ENCODE results near the gene SLC19A1.
"Not testable (repeated sequence)": the region's sequence is repeated elsewhere in the genome, so short reads cannot be mapped to it uniquely, and the experiment has no call there.

Gene SLC19A1

DNA sequence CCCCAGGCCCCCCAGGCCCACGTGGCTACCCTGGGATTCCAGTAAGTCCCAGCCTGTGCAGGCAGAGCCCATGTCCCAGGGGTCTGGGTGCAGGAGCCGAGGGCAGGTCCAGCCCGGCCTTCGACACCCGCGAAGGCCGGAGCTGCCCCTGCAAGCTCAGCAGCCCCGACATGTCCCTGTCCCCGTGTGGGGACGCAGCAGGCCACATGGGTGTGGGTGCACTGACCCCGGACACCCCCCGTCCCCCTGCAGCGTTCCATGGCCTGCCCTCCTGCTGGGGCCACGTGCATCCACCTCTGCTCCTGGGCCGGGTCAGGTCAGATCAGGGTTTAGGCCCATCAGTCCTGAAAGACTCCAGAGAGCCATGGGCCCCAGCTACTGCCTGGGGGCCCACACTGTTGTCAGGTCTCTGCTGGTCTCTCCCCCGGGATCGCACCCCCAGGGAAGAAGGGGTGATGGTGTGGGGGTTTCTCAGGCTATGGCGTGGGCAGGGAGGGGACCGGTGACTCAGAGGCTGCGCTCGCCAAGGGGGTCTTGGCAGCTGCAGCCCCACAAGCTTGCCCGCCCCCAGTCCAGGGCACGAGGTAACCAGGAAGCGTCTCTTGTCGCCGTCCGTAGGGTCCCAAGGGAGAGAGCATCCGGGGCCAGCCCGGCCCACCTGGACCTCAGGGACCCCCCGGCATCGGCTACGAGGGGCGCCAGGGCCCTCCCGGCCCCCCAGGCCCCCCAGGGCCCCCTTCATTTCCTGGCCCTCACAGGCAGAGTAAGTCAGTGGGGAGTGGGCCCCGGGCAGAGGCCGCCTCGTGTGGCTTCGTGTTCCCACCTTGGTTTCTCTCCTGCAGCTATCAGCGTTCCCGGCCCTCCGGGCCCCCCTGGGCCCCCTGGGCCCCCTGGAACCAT, 37.5 kb downstream of the SLC19A1 start:
- DNase-seq = no peak

DNA sequence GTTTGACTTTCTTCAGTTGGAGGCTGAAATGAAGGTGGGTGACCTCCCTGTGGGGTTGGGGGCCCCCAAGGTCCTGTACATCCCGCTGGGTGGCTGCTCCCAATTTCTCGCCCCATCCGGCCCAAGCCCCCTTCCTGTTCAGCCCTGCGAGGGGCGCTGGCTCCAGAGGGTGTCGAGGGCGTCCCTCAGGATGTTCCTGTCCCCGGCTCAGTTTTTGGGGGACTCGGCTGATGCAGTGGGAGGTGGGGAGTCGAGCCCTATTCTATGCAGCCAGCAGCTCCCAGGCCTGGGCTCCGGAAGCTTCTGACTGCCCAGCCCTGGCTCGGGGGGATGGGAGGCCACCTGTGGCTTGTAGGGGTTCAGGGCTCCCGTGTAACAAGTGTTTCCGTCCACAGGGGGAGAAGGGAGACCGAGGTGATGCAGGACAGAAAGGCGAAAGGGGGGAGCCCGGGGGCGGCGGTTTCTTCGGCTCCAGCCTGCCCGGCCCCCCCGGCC, 38.2 kb downstream of the SLC19A1 start:
- DNase-seq = peak; percentile 7

DNA sequence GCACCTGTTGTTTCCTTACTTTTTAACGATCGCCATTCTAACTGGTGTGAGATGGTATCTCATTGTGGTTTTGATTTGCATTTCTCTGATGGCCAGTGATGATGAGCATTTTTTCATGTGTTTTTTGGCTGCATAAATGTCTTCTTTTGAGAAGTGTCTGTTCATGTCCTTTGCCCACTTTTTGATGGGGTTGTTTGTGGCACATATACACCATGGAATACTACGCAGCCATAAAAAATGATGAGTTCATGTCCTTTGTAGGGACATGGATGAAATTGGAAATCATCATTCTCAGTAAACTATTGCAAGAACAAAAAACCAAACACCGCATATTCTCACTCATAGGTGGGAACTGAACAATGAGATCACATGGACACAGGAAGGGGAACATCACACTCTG, 39.0 kb downstream of the SLC19A1 start:
- not testable (repeated sequence) for DNase-seq

DNA sequence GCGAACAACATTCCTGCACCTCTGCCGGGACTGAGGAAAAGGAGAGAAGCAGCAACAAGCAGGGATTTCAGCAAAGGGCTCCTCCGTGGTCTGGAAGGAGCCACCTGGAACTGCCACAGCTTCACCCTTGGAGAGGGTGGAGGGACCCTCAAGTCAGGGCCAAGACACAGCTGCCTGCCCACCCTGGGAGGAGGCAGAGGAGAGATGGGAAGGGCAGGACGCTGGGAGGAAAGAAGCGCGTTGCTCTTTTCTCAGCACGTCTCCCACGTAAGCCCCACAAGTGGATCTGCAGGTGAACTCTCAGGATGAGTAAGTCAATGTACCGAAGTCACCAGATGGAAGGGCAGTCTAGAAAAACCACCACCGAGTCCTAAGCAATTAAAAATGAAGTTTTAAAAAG, 39.6 kb downstream of the SLC19A1 start:
- DNase-seq = peak; percentile 12

DNA sequence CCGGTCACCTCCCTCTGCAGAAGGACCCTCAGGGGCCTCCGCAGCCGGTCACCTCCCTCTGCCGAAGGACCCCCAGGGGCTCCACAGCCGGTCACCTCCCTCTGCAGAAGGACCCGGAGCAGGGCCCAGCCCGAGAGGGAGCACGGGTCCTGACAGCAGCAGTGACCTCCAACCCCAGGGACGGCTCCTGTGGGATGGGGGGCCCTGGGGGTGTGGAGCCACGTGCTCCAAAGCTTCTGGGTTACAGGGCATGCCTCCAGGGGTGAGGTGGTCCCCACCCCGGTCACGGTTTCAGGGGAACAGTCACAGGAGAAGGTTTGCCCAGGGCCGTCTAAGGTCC, 40.3 kb downstream of the SLC19A1 start:
- peak; percentile 29 for DNase-seq

DNA sequence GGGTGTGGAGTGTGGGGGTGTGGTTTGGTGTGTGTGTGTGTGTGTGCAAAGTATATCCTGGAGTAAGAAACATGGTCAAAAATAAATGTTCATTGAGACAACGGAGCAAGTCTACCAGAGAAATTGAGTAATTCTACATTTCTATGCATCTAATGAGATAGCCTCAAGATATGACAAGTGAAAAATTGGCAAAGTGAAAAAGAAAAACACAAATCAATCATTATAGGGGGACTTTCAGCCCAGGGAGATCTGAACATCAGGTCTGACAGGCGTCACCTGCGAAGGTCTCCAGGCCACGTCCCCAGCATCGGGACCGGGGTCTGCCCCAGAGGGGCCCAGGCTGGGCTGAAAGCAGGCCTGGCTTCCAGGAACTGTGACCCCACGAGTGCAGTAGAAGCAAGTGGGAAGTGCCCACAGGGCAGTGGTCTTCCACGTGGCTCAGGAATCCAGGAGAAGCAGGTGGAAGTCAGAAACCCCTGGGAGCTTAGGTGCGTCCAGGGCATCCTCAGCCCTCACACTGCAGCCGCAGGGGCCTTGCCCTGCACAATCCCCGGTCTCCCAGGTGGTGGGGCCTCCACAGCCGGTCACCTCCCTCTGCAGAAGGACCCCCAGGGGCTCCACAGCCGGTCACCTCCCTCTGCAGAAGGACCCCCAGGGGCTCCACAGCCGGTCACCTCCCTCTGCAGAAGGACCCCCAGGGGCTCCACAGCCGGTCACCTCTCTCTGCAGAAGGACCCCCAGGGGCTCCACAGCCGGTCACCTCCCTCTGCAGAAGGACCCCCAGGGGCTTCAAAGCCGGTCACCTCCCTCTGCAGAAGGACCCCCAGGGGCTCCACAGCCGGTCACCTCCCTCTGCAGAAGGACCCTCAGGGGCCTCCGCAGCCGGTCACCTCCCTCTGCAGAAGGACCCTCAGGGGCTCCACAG, 40.9 kb downstream of the SLC19A1 start:
- DNase-seq = peak; percentile 12

DNA sequence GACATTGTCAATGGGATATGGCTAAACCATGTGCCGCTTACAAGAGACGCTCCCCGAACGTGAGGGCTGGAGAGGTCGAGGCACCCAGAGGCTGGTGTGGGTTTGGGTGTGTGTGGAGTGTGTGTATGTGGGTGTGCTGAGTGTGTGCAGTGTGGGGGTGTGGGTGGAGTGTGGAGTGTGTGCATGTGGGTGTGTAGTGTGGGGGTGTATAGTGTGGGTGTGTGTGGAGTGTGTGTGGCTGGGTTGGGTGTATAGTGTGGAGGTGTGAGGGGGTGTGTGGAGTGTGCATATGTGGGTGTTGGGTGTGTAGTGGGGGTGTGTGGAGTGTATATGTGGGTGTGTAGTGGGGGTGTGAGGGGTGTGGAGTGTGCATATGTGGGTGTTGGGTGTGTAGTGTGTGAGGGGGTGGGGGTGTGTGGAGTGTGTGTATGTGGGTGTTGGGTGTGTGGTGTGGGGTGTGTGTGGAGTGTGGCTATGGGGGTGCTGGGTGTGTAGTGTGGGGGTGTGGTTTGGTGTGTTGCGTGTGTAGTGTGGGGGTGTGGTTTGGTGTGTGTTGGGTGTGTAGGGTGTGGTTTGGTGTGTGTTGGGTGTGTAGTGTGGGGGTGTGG, 42.2 kb downstream of the SLC19A1 start:
- DNase-seq = peak; percentile 21

DNA sequence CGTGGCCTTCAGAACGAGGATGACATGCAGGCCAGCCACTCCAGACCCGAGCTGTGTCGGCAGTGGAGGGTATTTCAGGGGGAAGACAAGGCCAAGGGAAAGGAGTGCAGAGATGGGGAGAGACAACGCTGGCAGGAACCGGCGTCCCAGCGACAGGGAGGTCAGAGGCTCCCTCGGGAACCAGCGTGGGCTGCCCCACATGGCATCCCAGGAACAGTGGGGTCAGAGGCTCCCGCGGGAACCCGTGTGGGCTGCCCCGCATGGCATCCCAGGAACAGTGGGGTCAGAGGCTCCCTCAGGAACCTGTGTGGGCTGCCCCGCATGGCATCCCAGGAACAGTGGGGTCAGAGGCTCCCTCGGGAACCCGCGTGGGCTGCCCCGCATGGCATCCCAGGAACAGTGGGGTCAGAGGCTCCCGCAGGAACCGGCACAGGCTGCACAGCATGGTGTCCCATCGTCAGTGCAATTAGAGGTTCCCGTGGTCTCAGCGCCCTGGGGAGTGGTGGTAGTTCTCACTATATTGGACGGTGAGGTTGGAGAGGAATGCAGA, 43.0 kb downstream of the SLC19A1 start:
- peak; percentile 29 for DNase-seq

DNA sequence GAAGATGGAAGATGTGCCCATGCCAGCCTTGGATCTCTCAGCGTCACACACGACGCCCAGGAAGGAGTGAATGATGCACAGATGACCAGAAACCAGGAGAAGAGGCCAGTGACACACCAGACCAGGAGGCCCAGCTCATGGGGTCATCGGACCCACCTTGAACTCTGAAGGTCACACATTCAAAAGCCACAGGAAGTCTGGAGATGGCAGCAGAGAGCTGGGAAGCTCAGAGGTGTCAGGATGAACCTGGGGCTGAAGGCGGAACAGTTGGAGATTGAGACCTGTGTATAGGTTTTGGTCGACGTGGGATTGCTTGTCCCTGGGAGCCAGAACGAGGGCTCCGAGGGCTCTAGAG, 43.6 kb downstream of the SLC19A1 start:
- DNase-seq = no peak

DNA sequence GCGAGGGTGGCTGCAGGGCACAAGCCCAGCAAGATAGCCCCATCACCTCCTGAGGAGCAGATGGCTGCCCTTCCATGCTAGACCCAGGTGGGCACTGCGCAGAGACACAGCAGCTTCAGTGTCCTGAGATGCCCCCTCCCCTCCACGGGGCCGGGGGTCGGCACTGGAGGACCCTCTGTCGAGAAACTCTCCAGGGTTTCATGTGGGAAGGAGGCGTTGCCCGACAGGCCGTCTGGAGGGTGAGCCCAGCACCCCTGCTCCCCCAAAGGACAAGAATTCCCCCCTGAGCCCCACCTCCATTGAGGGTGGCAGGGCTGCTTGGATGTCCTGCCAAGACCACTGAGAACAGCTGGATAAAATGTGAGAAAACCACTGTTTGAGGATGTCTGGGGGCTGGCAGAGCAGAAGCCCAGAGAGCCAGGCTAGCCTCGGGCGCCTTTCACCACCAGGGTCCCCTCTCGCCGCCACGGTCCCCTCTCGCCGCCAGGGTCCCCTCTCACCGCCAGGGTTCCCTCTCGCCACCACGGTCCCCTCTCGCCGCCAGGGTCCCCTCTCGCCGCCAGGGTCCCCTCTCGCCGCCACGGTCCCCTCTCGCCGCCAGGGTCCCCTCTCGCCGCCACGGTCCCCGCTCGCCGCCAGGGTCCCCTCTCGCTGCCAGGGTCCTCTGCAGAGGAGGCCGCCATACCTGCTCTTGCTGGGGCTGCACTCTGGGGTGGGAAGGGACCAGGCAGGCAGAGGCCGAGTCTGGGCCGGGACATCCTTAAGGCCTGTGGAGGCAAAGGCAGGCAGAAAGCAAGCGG, 44.2 kb downstream of the SLC19A1 start:
- peak; percentile 15 for DNase-seq

DNA sequence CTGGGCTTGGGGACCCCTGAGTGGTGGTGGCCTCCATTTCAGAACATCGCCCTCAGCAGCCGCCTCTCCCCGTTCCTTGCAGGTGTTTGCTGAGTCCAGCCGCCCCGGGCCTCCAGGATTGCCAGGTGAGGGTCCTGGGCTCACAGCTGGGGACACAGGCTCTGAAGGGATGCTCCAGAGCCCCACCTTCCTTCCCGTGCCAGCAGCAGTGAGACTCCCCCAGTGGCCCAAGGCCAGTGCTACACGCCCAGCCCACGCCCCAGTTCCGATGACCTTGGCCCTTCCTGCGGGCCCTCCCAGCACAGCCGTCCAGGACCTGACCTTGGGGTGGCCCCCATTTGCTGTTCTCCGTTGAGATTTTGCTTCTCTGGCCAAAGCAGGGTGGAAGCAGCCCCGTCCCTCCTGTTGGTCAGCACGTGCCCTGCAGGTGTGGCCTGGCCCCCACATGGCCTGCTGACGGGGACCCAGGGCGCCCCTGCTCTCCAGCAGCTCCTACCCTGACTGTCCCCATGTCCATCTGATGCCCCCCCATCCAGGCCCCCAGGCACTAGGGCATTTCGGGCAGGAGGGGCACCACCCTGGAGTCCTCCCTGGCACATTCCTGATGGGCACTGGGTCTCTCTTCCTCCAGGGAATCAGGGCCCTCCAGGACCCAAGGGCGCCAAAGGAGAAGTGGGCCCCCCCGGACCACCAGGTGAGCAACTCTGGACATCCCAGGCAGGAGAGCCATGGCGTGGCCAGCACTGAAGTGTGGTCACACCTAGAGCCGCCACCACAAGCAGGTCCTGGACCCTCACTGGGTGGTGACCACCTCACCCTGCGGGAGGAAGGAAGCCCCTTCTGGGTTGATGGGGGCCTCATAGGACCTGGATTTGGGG, 45.0 kb downstream of the SLC19A1 start:
- DNase-seq = peak; percentile 18

DNA sequence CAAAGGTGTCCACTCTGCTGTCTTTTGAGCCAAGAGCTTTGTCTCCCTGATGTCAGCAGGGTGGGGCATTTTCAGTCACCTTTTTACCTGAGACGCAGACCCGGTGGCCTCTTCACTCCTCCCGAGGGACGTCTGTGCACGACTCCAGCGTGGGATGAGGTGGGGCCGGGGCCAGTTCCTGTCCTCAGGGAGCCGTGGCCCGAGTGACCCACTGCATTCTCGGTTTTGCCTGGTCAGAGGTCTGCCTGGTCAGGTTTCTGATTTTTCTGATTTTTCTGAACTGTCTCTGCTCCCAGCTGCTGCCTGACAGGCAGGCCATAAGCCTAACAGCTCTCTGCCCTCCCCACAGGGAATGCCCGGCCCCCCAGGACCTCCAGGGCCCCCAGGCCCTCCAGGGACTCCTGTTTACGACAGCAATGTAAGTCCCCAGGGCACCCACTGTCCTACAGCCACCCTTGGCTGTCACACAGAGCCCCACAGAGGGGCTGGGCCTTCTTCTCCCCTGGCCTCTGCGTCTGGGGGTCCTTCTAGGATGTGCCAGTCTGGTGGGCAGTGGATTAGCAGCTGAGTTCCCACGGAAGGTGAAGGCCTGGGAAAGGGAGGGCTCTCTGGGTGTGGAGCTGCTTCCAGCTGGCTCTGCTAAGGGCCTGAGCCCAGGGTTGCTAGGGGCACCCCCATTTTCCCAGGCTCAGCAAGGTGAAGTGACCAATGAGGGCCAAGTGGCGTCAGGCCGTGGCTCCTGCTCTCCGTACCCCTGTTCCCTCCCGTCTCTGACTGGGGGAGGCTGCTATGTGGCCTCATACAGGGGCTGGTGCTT, 45.9 kb downstream of the SLC19A1 start:
- DNase-seq = no peak

DNA sequence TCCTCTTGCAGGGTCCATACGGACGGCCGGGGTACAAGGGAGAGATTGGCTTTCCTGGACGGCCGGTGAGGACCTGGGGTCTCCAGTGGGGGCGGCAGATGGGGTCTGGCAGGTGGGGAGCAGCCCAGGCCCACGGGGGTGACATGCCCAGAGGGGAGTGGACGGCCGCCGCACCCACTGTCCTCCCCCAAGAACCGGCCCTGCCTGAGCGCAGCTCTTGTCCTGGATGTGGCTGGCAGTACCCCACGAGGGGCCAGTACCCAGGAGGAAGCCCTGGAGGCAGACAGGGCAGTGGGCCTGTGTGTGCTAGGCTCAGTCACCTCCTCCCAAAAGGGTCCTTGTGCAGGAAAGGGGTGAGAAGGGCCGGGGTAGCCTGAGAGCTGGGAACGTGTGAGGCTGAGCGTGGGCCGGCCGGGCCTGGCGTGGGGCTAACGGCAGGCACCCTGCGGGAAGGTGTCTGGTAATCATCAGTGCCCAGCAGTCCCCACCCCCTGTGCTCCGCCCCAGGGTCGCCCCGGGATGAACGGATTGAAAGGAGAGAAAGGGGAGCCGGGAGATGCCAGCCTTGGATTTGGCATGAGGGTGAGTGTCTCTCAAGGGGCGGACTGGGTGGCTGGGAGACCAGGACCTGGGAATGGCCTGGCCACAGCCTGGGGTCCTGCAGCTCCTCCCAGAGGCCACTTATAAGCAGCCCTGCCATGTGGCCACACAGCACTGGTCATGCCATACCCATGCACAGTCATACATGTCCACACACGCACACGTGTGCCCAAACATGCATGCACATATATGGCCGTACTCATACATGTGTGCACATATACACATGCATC, 47.2 kb downstream of the SLC19A1 start:
- no peak for DNase-seq

DNA sequence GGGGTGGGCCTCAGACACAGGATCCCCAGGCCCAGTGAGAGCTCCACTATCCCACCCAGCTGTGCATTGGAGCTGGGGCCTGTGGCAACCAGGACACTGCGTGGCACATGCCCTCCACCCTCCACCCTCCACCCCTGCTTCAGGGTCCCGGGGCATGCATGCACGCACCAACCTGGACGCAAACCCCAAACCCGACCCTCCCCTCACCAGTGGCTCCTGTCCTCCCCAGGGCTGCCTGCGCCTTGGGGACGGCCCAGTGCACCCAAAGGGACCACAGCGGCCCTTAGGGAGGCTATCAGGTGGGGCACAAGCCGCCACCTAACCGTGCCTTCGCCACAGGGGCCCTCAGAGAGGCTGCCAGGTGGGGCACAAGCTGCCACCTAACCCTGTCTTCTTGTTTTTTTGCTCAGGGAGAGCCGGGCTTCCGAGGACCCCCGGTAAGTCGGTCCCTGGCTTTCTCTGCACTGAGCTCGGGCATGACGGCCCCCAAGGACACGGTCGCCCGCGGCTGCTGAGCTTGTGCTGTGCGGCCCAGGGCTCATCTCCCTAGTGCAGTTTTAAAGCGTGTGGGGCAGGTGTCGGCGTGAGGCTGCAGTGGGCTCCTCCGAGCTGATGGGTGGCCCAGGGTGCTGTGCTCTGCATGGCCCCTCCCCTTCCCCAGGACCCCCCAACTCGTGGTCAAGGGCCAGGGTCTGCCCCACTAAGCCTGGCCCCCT, 47.9 kb downstream of the SLC19A1 start:
- no peak for DNase-seq

DNA sequence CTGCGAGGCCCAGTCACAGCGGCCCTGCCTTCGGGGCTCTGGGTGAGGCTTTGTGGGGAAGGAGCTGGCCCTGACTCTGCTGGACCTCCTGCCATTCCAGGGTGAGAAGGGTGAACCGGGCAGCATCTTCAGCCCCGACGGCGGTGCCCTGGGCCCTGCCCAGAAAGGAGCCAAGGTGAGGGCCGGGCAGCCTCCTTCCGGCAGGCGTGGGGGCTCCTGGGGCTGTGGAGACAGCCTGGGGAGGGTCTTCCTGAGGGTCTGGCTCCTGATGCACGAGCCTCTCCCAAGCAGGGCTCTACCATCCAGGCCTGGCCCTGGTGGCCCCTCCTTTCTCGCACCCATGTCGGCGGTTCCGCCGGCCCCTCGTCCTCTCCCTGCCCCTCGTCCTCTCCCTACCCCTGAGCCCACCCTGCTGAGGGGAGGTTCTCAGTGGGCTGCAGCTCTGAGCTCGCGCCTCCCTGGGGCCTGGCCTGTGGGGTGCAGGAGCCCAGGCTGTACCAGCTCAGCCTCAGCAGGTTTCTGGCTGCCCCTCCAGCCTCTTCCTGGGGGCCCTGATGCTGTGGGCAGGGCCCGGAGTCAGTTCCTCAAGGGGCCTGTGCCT, 48.7 kb downstream of the SLC19A1 start:
- no peak for DNase-seq

DNA sequence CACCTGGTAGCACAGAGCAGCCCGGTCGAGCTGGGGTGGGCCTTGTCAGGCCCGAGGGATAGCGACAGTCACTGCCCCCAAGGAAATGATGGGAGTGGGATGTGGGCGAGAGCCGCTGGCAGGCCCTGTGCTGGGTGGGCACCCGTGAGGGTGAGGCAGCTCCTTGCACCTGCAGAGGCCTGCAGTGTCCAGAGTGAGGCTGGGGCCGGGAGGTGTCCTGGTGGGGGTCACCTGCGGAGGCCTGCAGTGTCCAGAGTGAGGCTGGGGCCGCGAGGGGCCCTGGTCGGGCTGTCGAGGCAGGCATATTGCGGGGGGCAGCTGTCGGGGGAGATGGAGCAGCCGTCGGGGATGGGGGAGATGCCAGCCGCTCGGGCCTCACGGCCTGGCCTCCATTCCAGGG, 49.5 kb downstream of the SLC19A1 start:
- DNase-seq = no peak

DNA sequence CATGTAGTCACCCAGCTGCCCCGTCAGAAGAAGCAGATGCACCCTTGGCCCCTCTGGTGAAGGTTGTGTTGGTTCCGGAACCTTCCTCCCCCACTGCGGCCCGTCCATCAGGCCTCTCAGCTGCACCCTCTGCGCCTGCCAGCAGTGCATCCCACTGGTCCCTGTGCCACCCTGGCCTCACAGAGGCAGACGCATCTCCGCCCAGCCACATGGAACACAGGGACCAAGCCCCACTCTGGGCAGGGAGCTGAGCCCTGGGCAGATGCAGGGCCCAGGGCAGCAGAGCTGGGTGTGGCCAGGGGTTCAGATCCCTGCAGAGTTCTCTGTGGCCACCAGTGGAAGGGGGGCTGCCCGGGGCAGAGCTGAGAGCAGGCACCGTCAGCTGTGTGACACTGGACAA, 50.6 kb downstream of the SLC19A1 start:
- no peak for DNase-seq

DNA sequence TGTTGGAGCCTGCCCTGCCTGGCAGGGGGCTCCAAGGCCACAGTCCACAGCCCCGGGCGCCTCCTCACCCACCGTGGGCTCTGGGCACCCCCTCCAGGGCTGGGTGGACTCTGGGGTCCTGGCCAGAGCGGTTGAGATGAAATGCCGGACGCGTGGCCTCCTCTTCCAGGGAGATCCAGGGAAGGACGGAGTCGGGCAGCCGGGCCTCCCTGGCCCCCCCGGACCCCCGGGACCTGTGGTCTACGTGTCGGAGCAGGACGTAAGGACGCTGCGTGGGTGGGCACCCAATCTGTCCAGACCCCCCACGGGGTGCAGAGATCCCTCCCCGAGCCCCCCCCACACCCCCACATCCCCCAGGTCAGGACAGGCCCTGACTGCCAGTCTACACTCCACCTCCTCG, 51.2 kb downstream of the SLC19A1 start:
- DNase-seq = no peak

Measured in left hindlimb (tissue), 1 donor.